HepG2 (cell line): Measurements from ENCODE around the gene IPO13. TPM values are rescaled to one million over a fixed set of nuclear protein-coding genes. Genes with fewer than 3 reads are reported as not detected.

Source experiments
- DNMT1 ChIP-seq: sonication (generic); formaldehyde crosslinking; IDR thresholded peaks from 2 replicates; pipeline ENCODE4 v1.5.1; 2020; ENCODE audit warnings: mild to moderate bottlenecking, missing genetic modification reagents
- EZH2 ChIP-seq: conservative IDR thresholded peaks from 2 replicates; pipeline ENCODE4 v1.6.1; 2012; ENCODE audit warnings: mild to moderate bottlenecking, low read depth, low read length, moderate library complexity
- FOSL2 ChIP-seq: sonication (generic); formaldehyde crosslinking; IDR thresholded peaks from 2 replicates; pipeline ENCODE4 v1.4.0; 2020; ENCODE audit warnings: missing genetic modification reagents
- FOXA1 ChIP-seq, 2 experiments: fragments of 450-650 bp in 1 of 2; sonication (generic) in 1 of 2; formaldehyde crosslinking in 1 of 2; IDR thresholded peaks; 2 replicates each; pipeline versions ENCODE4 v1.4.0 to v1.6.1; 2016 to 2020; ENCODE audit warnings: missing genetic modification reagents in 1 of 2
- GABPB1 ChIP-seq: IDR thresholded peaks from 2 replicates; pipeline ENCODE4 v1.6.1; 2016; ENCODE audit warnings: mild to moderate bottlenecking, missing genetic modification reagents, moderate library complexity, missing compliant biosample characterization
- GATA4 ChIP-seq: sonication (generic); IDR thresholded peaks from 2 replicates; pipeline ENCODE4 v1.6.1; 2016; ENCODE audit warnings: antibody characterized with exemption, low read depth, borderline replicate concordance
- HDAC6 ChIP-seq: fragments of 200-600 bp; sonication (generic); IDR thresholded peaks from 2 replicates; pipeline ENCODE4 v1.7.0; 2017; ENCODE audit warnings: mild to moderate bottlenecking, antibody characterized with exemption, low read length, low read depth
- HNRNPK ChIP-seq: fragments of 200-400 bp; formaldehyde crosslinking; IDR thresholded peaks from 2 replicates; pipeline ENCODE4 v1.6.1; 2018; ENCODE audit warnings: low read length, low read depth, moderate library complexity, mild to moderate bottlenecking; ENCODE audit not compliant: poor library complexity, severe bottlenecking
- KDM4B ChIP-seq: sonication (generic); formaldehyde crosslinking; IDR thresholded peaks from 2 replicates; pipeline ENCODE4 v1.4.0; 2020; ENCODE audit warnings: missing genetic modification reagents
- KMT2B ChIP-seq: IDR thresholded peaks from 2 replicates; pipeline ENCODE4 v1.6.1; 2016; ENCODE audit warnings: missing genetic modification reagents, missing compliant biosample characterization
- NCOA1 ChIP-seq: sonication (generic); formaldehyde crosslinking; IDR thresholded peaks from 2 replicates; pipeline ENCODE4 v1.9.0; 2021; ENCODE audit warnings: missing genetic modification reagents
- NFYB ChIP-seq: sonication (generic); formaldehyde crosslinking; IDR thresholded peaks from 2 replicates; pipeline ENCODE4 v1.4.0; 2020; ENCODE audit warnings: missing genetic modification reagents
- NPAS2 ChIP-seq: sonication (generic); formaldehyde crosslinking; IDR thresholded peaks from 2 replicates; pipeline ENCODE4 v1.8.0; 2022; ENCODE audit warnings: mild to moderate bottlenecking, missing genetic modification reagents, borderline replicate concordance
- PPARG ChIP-seq: conservative IDR thresholded peaks from 2 replicates; pipeline ENCODE4 v1.6.1; 2016; ENCODE audit warnings: missing biosample characterization, missing genetic modification reagents
- REL ChIP-seq: sonication (generic); formaldehyde crosslinking; conservative IDR thresholded peaks from 2 replicates; pipeline ENCODE4 v1.8.0; 2022; ENCODE audit warnings: mild to moderate bottlenecking, missing genetic modification reagents, moderate library complexity
- RNF2 ChIP-seq: fragments of 450-650 bp; conservative IDR thresholded peaks from 2 replicates; pipeline ENCODE4 v1.6.1; 2016; ENCODE audit warnings: low read depth
- SALL1 ChIP-seq: sonication (generic); formaldehyde crosslinking; IDR thresholded peaks from 2 replicates; pipeline ENCODE4 v1.8.0; 2022; ENCODE audit warnings: mild to moderate bottlenecking, missing genetic modification reagents
- SP2 ChIP-seq: sonication (generic); formaldehyde crosslinking; IDR thresholded peaks from 2 replicates; pipeline ENCODE4 v1.5.1; 2020; ENCODE audit warnings: mild to moderate bottlenecking, missing genetic modification reagents
- SPEN ChIP-seq: sonication (generic); formaldehyde crosslinking; IDR thresholded peaks from 2 replicates; pipeline ENCODE4 v1.5.1; 2020; ENCODE audit warnings: low read depth, mild to moderate bottlenecking, missing genetic modification reagents
- TBX2 ChIP-seq: sonication (generic); formaldehyde crosslinking; IDR thresholded peaks from 2 replicates; pipeline ENCODE4 v1.5.0; 2020; ENCODE audit warnings: missing genetic modification reagents, mild to moderate bottlenecking, borderline replicate concordance
- TCF7L2 ChIP-seq: IDR thresholded peaks from 2 replicates; pipeline ENCODE4 v1.6.1; 2011; ENCODE audit warnings: mild to moderate bottlenecking, low read depth, low read length, moderate library complexity
- THAP11 ChIP-seq: IDR thresholded peaks from 2 replicates; pipeline ENCODE4 v1.6.1; 2016; ENCODE audit warnings: missing biosample characterization, missing genetic modification reagents
- YEATS4 ChIP-seq: sonication (generic); formaldehyde crosslinking; IDR thresholded peaks from 2 replicates; pipeline ENCODE4 v1.4.0; 2020; ENCODE audit warnings: missing genetic modification reagents, borderline replicate concordance
- ZNF382 ChIP-seq: sonication (generic); formaldehyde crosslinking; IDR thresholded peaks from 2 replicates; pipeline ENCODE4 v1.5.0; 2020; ENCODE audit warnings: missing genetic modification reagents, mild to moderate bottlenecking, borderline replicate concordance
- ZNF816 ChIP-seq: sonication (generic); formaldehyde crosslinking; IDR thresholded peaks from 2 replicates; pipeline ENCODE4 v1.8.0; 2022; ENCODE audit warnings: missing genetic modification reagents, mild to moderate bottlenecking, borderline replicate concordance
- polyA plus RNA-seq, 8 experiments: library from polyadenylated mRNA; depleted of rRNA in 3 of 8; stranded (reverse) in 7 of 8; unstranded in 1 of 8; fragments of >200 nt; fragmentation: Illumina TruSeq in 4 of 8; extraction: Trizol in 4 of 8; gene quantifications; 2 replicates each; pipeline versions ENCODE4 v1.2.1 to v1.2.3, GENCODE V29; 2011 to 2016; ENCODE audit warnings: low read depth in 4 of 8, missing spikeins in 1 of 8, mixed read lengths in 1 of 8; ENCODE audit not compliant: insufficient read depth in 1 of 8
- total RNA-seq, 5 experiments: library from RNA; depleted of rRNA; stranded (reverse); fragments of >200 nt; fragmentation: Illumina TruSeq; extraction: Trizol; gene quantifications; 2 replicates each; pipeline ENCODE4 v1.2.3, GENCODE V29; 2016; ENCODE audit warnings: low read depth in 1 of 5
- TF ChIP-seq, protein P1 (sequence below): IDR thresholded peaks from 2 replicates; pipeline ENCODE4 v1.6.1; 2016; ENCODE audit warnings: missing genetic modification reagents, missing compliant biosample characterization
- TF ChIP-seq, protein P2 (sequence below): sonication (generic); formaldehyde crosslinking; IDR thresholded peaks from 2 replicates; pipeline ENCODE4 v1.4.0; 2020; ENCODE audit warnings: missing genetic modification reagents
- TF ChIP-seq, protein P3 (sequence below): sonication (generic); formaldehyde crosslinking; IDR thresholded peaks from 2 replicates; pipeline ENCODE4 v1.4.0; 2020; ENCODE audit warnings: missing genetic modification reagents, borderline replicate concordance

Gene IPO13
- total and polyA plus RNA-seq, 2 of the 13 experiments (the other 11 are each of a cell fraction or from before 2014, with no cell fraction given) = 12.9 to 15.6 TPM

DNA sequence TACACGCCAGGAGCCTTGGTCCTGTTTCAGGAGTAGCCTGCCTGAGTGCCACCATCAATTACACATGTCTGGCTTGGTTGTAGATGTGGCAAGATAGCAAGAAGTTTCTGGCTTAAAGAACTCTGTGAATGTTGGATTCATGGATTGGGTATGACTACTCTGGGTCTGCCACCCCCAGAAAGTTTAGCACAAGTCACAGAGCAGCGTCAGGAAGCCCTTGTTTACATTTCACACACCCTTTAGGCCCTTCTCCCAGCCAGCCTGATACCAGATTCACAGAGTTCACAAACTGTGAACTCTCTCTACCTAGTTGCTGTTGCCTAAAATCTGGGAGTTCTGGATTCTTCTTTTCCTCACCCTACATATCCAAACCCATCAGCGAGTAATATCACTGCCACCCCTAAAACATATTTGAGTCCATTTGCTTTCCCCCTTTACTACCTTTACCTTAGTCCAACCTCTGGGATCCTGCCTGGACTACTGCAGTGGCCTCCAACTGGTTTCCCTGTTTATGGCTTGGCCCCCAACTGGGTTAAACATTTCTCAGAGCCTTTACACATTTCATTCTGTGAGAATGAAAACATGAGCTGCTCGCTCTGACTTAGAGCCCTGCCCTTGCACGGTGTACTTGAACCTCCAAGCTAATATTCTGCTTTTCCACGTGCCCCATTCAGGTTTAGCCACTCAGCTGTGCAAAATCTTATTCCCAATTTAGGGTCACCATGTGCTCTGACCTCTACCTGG is 40.6 kb downstream of the IPO13 start (continued):
- TF ChIP-seq ZNF816 = no peak
- TF ChIP-seq FOSL2 (CRISPR knock-in tag) = peak; percentile 32
- TF ChIP-seq KMT2B (CRISPR knock-in tag) = no peak
- no peak for TF ChIP-seq KDM4B (CRISPR knock-in tag)
- no peak for TF ChIP-seq RNF2
- no peak for TF ChIP-seq FOXA1 (IDR thresholded peaks at IDR 0.05)
- peak; percentile 86 for TF ChIP-seq FOXA1 (CRISPR knock-in tag; IDR thresholded peaks at IDR 0.05)
- TF ChIP-seq EZH2 = no peak
- no peak for TF ChIP-seq REL (CRISPR knock-in tag)
- TF ChIP-seq ZNF382 (CRISPR knock-in tag) = no peak
- TF ChIP-seq YEATS4 = no peak
- peak; percentile 52; the same call in 1 of the 2 replicates for TF ChIP-seq NCOA1 (CRISPR knock-in tag)
- no peak for TF ChIP-seq GATA4
- TF ChIP-seq HNRNPK = no peak
- no peak for TF ChIP-seq GABPB1
- TF ChIP-seq, protein P1, sequence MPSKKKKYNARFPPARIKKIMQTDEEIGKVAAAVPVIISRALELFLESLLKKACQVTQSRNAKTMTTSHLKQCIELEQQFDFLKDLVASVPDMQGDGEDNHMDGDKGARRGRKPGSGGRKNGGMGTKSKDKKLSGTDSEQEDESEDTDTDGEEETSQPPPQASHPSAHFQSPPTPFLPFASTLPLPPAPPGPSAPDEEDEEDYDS (CRISPR knock-in tag) = no peak
- no peak for TF ChIP-seq PPARG
- no peak for TF ChIP-seq NFYB (CRISPR knock-in tag)
- TF ChIP-seq, protein P2, sequence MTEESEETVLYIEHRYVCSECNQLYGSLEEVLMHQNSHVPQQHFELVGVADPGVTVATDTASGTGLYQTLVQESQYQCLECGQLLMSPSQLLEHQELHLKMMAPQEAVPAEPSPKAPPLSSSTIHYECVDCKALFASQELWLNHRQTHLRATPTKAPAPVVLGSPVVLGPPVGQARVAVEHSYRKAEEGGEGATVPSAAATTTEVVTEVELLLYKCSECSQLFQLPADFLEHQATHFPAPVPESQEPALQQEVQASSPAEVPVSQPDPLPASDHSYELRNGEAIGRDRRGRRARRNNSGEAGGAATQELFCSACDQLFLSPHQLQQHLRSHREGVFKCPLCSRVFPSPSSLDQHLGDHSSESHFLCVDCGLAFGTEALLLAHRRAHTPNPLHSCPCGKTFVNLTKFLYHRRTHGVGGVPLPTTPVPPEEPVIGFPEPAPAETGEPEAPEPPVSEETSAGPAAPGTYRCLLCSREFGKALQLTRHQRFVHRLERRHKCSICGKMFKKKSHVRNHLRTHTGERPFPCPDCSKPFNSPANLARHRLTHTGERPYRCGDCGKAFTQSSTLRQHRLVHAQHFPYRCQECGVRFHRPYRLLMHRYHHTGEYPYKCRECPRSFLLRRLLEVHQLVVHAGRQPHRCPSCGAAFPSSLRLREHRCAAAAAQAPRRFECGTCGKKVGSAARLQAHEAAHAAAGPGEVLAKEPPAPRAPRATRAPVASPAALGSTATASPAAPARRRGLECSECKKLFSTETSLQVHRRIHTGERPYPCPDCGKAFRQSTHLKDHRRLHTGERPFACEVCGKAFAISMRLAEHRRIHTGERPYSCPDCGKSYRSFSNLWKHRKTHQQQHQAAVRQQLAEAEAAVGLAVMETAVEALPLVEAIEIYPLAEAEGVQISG (CRISPR knock-in tag) = no peak
- TF ChIP-seq HDAC6 = no peak
- TF ChIP-seq, protein P3, sequence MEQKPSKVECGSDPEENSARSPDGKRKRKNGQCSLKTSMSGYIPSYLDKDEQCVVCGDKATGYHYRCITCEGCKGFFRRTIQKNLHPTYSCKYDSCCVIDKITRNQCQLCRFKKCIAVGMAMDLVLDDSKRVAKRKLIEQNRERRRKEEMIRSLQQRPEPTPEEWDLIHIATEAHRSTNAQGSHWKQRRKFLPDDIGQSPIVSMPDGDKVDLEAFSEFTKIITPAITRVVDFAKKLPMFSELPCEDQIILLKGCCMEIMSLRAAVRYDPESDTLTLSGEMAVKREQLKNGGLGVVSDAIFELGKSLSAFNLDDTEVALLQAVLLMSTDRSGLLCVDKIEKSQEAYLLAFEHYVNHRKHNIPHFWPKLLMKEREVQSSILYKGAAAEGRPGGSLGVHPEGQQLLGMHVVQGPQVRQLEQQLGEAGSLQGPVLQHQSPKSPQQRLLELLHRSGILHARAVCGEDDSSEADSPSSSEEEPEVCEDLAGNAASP (CRISPR knock-in tag) = no peak
- peak; percentile 40; the same call in 1 of the 2 replicates for TF ChIP-seq SALL1
- no peak for TF ChIP-seq SP2 (CRISPR knock-in tag)
- TF ChIP-seq SPEN = peak; percentile 68
- no peak for TF ChIP-seq NPAS2
- TF ChIP-seq TBX2 (CRISPR knock-in tag) = peak; percentile 76; the same call in 1 of the 2 replicates
- TF ChIP-seq DNMT1 = no peak
- TF ChIP-seq TCF7L2 = no peak
- peak; percentile 20; the same call in 1 of the 2 replicates for TF ChIP-seq THAP11 (CRISPR knock-in tag)
